GM12874 (cell line): Measurements from ENCODE around the gene OSM.

Source experiments
- CTCF ChIP-seq: IDR thresholded peaks from 2 replicates; pipeline ENCODE4 v1.5.1; 2011; ENCODE audit warnings: low read depth, mild to moderate bottlenecking, control low read depth, low read length, moderate library complexity; ENCODE audit not compliant: insufficient read depth

OSM gene

GRCh38 chr22:30296324-30296723, 29.7 kb upstream of the OSM start:
- TF ChIP-seq CTCF = no peak

DNA sequence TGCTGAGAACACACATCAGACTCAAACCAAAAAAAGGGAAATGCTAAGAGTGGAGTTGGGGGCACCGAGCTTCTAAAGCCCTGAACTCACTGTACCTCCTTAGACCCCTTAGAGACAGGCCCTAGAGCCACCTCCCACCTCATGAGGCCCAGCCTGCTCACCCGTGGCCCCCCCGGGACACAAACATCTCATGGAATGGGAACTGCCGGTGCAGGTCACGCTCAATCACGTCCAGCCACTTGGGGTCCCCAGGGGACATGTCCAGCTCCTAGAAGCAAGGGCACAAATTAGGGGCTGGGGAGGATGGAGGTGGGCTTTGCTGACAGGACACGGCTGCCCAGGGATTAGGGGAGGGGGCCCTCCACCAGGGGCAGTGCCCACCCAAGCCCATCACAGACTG, 28.9 kb upstream of the OSM start:
- no peak for TF ChIP-seq CTCF

- no peak for TF ChIP-seq CTCF
These were observed 28.2 kb upstream of the OSM start for GRCh38 chr22:30294830-30295229.

DNA sequence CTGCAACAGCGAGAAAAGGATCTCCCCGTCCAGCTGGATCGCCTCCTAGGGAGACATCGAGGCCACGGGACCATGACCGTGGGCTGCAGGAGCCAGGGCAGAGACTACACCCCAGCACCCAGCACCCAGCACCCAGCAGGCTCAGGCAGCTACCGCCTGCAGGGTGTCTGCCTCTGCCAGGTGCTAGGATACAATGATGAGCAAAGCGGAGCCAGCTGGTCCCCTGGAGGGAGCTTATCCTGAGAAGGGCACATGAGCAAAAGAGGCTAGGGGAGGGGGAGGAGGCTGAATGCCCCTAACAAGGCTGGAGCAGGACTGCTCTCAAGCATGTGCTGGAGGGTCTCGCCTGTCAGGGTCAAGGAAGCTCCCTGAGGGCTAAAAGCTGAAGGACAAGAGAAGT, 27.4 kb upstream of the OSM start:
- TF ChIP-seq CTCF = no peak

- no peak for TF ChIP-seq CTCF
These were observed 26.4 kb upstream of the OSM start for GRCh38 chr22:30293026-30293425.

DNA sequence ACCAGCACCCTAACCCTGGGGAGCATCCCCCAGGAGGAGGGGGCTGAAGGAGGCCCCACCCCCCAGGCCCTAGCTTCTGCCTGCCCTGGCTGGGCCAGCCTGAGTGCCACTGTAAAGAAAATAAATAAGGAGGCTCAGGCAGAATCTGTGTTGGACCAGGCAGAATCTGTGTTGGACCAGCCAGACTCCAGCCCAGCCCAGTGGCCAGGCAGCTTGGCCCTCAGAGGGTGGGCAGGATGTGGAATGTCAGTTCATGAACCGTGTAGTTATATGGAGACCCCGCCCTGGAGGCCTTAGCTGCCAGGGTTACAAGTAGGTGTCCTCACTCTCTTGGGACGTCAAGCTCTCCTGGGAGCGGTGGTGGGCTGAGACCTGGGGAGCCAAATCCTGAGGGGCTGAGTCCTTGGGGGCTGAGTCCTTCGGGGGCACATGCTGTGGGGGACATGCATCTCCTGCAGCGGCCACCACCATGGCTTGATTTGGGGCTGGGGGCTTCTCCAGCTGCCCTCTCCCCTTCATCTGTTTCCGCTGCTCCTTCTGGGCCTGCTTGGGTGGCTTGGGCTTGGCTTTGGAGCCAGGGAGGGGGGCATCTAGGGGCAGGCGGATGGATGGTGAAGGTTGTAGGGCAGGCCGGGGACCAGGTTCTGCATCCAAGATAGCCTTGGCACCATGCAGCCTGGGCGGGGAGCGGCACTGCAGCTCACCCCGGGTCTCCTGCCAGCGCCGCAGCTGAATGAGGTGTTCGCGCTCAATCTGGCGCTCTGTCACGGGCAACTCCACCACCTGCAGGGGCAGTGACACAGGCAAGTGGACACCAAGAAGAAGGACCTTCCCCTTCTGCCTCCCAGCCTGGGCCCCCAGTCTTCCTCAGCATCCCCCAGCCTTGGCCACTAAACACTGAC, 25.7 kb upstream of the OSM start:
- no peak for TF ChIP-seq CTCF

GRCh38 chr22:30291058-30291892, 24.6 kb upstream of the OSM start:
- no peak for TF ChIP-seq CTCF
